ENCODE measurements around the gene FBXL17.

GRCh38 chr5:108398964-108399363 lies 17.1 kb upstream of the FBXL17 start:
- TF ChIP-seq, protein P1, sequence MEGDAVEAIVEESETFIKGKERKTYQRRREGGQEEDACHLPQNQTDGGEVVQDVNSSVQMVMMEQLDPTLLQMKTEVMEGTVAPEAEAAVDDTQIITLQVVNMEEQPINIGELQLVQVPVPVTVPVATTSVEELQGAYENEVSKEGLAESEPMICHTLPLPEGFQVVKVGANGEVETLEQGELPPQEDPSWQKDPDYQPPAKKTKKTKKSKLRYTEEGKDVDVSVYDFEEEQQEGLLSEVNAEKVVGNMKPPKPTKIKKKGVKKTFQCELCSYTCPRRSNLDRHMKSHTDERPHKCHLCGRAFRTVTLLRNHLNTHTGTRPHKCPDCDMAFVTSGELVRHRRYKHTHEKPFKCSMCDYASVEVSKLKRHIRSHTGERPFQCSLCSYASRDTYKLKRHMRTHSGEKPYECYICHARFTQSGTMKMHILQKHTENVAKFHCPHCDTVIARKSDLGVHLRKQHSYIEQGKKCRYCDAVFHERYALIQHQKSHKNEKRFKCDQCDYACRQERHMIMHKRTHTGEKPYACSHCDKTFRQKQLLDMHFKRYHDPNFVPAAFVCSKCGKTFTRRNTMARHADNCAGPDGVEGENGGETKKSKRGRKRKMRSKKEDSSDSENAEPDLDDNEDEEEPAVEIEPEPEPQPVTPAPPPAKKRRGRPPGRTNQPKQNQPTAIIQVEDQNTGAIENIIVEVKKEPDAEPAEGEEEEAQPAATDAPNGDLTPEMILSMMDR (IDR thresholded peaks at IDR 0.05; ENCODE audit: insufficient read depth, low read depth, low read length) = no peak
- TF ChIP-seq EZH2 (IDR thresholded peaks at IDR 0.05; ENCODE audit: insufficient read depth, low read length) = no peak
